Fibroblast of the conjunctiva (primary cell): ENCODE measurements around the gene ABCF3.

Source experiments
- DNase-seq: peaks from one replicate; pipeline ENCODE4 v3.0.0-alpha.2; 2010; ENCODE audit warnings: low read depth

ABCF3 gene

DNA sequence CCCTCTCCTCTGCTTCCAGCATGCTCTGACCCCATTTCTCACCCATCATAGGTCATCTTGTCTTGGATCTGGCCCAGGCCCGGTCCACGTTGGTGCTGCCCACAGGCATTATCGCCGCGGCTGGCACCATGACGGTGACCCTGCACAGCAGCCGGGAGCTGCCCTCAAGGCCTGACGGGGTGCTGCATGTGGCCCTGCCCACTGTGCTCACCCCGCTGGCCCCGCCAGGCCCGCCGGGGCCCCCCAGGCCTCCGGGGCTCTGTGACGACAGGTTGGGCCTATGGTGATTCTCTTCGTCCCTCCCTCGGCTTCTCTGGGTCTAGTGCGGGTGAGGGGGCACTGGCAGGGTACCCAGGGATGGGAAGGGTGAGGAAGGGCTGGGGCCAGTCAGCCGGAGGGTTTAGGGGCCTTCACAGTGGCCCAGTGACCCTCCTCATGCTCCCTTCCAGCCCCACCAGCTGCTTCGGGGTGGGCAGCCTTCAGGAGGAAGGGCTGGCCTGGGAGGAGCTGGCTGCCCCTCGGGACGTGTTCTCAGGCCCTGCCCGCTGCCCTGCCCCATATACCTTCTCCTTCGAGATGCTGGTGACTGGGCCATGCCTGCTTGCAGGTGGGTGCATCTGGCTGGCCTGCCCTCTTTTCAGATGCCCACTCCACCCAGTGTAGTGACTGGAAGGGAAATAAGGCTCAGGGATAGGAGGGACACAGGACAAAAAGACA lies 47.3 kb downstream of the ABCF3 start:
- DNase-seq = no peak

DNA sequence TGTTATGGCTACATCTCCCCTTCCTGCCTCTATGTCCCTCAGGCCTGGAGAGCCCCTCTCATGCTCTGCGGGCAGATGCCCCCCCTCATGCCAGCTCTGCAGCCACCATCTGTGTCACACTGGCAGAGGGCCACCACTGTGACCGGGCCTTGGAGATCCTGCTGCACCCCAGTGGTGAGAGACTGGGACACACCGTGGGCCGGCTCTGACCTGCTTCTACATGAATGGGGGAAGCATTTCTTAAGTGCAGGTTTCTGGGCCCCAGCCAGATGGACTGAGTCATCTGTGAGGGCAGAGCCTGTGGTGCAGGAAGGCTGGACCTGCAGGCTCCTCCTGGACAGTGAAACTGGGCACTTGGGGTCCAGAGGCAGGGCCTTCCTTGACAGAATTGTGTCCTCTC lies 48.2 kb downstream of the ABCF3 start:
- DNase-seq = peak; percentile 43

DNA sequence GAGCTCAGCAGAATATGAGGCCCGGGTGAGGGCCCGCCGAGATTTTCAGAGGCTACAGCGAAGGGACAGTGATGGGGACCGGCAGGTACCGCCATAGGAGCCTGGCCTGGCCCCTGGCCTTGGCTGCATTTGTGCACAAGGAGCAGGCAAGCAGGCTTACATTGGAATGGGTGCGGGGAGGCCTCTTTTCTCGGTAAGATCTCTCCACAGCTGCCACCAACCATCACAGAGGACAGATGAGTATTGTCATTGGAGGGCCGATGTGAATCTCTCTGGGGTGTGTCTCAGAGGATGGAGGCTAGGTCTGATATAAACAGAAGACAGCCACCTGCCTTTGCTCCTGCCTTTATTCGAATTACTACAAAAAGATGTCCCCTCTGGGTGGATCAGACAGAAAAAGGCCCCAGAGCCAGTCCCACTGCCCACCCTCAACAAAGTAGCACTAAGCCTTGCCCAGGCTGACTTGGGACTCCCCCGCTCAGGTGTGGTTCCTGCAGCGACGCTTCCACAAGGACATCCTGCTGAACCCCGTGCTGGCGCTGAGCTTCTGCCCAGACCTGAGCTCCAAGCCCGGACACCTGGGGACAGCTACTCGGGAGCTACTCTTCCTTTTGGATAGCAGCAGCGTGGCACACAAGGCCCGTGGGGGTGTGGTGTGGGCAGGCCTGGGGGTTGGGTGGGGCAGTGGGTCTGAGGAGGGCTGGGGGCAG lies 48.8 kb downstream of the ABCF3 start:
- no peak for DNase-seq

DNA sequence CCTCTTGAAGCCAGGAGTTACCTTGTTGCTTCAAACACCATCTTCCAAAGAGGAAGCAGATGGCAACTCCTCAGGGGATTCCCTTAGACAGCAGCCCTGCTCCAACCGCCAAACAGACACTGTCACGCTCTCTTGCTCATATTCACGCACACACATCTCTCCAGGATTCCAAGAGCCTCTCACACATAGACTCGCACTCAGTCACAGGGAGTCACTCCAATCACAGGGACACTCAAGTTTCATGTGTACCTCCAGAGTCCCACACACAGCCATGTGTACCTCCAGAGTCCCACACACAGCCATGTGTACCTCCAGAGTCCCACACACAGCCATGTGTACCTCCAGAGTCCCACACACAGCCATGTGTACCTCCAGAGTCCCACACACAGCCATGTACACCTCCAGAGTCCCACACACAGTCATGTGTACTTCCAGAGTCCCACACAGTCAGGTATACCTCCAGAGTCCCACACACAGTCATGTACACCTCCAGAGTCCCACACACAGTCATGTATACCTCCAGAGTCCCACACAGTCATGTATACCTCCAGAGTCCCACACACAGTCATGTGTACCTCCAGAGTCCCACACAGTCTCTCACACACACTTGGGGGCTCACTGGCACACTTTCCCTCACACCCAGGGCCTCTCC lies 49.5 kb downstream of the ABCF3 start:
- no peak for DNase-seq

DNA sequence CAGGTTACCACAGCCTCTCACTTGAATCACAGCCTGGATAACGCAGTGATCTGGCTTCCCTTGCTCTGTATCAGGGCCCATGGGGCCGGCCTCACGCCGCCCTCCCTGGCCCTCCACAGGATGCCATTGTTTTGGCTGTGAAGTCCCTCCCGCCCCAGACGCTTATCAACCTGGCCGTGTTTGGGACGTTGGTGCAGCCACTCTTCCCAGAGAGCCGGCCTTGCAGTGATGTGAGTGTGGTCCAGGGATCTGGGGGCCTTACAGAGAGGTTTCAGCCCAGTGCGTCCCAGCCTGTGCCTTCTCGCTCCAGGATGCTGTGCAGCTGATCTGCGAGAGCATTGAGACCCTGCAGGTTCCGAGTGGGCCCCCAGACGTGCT lies 50.0 kb downstream of the ABCF3 start:
- no peak for DNase-seq

DNA sequence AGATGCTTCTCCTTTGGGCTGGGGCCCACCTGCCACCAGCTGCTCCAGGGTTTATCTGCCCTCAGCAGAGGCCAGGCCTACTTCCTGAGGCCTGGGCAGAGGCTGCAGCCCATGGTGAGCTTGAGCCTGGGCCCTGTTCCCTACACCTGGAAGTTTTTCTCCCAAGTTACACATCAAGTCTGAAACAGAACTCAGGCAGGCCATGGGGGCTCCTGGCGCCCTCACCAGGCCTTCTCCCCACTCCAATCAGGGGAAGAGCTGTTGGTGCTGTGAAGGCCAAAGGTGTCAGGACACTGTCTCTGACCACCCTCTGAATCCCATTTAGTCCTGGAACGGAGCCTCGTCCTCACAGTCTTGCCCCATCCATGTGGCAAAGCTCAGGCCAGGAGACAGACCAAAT lies 50.6 kb downstream of the ABCF3 start:
- no peak for DNase-seq

DNA sequence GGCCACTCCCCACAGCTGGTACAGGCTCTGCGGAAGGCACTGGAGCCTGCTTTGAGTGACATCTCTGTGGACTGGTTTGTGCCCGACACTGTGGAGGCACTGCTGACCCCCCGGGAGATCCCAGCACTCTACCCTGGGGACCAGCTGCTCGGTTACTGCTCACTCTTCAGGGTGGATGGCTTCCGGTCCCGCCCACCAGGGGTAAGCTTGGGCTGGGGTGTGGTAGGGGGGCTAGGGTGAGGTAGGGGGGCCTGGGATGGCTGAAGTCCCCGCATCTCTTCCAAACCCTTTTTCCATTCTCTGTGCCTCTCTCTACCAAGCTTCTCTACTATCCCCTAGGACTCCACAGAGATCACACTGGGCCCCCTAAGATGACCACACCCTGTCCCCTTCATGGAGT lies 51.2 kb downstream of the ABCF3 start:
- no peak for DNase-seq

DNA sequence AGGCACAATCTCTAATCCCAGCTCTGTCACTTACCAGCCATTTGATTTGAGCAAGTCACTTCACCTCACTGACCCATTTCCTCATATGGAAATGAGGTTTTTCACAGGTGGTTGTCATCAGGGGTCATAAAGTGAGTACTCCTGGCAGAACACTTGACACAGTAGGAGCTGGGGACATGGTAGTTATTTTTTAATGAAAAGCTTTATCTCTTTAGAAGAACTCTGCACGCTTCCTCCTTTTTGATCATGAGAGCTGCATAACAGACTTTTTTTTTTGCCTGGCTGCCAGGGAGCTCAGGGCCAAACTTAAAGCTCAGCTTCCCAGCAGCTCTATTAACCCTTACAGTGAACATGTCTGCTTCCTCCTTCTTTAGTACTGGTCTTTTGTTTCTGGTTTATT lies 51.8 kb downstream of the ABCF3 start:
- no peak for DNase-seq

DNA sequence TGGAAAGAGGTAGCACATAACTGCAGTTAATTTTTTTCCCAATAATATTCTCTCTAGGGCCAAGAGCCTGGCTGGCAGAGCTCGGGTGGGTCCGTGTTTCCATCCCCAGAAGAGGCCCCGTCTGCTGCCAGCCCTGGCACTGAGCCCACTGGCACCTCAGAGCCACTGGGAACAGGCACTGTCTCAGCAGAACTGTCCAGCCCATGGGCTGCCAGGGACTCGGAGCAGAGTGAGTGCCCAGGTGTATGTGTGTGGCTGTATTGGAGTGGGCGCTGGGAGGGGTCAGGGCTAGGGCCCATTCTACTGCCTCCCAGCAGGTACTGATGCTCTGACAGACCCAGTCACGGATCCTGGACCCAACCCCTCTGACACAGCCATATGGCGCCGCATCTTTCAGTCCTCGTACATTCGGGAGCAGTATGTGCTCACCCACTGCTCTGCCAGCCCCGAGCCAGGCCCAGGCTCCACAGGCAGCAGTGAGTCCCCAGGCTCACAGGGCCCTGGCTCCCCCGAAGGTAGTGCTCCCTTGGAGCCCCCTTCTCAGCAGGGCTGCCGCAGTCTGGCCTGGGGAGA lies 52.3 kb downstream of the ABCF3 start:
- no peak for DNase-seq

DNA sequence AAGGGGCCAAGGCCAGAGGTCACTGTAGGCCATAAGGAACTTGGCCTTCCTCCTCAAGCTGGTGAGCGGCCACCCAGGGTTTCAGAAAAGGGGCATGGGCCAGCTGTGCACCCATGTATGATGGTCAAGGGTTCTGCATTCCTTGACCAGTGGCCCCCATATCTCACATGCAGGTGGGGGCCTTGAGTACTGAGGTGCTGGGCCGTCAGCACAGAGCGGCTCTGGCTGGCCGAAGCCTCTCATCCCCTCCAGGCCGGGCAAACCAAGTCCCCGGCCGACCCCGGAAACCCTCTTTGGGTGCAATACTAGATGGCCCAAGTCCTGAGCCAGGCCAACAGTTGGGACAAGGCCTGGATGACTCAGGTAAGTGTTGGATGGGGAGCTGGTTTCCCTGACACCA lies 53.2 kb downstream of the ABCF3 start:
- DNase-seq = no peak

DNA sequence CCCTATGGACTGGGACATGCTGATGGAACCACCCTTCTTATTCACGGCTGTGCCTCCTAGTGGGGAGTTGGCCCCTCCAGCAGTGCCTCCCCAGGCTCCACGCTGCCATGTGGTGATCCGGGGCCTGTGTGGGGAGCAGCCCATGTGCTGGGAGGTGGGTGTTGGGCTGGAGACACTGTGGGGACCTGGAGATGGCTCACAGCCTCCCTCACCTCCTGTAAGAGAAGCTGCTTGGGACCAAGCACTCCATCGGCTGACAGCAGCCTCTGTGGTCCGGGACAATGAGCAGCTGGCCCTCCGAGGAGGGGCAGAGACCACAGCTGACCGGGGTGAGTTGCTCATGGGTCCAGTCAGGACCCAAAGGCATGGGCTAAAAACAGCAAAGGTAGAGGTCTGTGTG lies 53.7 kb downstream of the ABCF3 start:
- no peak for DNase-seq

DNA sequence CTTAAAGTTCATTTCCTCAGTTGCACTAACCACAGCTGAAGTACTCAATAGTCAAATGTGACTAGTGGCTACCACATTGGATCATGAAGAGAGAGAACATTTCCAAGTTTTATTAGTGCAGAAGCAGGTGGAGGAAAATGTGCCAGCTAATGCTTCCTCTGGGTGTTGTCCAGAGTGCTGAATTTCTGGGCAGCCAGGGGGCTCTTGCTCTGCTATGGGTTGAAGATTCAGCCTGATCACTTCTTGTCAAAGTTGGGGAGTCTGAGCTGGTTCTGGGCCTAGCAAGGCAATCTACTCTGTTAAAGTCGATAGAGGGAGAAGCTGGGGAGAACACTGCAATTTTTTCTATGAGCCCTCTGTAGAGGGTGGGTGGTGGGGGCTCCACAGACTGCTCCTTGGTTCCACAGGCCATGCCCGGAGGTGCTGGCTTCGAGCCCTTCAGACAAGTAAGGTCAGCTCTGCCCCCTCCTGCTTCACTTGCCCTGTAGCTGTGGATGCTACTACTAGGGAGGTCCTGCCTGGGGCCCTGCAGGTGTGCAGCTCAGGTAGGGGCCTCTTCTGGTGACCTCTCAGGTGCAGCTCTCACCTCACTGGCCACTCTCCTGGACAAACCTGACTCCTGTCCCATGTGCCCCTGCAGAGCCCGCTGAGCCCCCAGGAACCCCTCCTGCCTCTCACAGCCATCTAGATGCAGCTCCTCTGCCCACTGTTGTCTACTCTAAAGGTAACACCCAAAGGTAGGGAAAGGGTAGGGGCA lies 54.6 kb downstream of the ABCF3 start:
- DNase-seq = no peak

DNA sequence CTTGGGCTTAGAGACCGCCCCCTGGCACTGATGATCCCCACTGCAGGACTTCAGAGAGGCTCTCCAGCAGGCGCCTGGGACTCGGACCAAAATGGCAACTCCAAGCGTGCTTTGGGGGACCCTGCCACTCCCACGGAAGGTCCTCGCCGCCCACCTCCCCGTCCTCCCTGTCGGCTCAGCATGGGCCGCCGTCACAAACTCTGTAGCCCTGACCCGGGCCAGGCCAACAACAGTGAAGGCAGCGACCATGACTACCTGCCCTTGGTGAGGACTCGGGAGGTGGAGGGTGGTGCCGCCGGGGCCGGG lies 55.1 kb downstream of the ABCF3 start:
- DNase-seq = no peak

DNA sequence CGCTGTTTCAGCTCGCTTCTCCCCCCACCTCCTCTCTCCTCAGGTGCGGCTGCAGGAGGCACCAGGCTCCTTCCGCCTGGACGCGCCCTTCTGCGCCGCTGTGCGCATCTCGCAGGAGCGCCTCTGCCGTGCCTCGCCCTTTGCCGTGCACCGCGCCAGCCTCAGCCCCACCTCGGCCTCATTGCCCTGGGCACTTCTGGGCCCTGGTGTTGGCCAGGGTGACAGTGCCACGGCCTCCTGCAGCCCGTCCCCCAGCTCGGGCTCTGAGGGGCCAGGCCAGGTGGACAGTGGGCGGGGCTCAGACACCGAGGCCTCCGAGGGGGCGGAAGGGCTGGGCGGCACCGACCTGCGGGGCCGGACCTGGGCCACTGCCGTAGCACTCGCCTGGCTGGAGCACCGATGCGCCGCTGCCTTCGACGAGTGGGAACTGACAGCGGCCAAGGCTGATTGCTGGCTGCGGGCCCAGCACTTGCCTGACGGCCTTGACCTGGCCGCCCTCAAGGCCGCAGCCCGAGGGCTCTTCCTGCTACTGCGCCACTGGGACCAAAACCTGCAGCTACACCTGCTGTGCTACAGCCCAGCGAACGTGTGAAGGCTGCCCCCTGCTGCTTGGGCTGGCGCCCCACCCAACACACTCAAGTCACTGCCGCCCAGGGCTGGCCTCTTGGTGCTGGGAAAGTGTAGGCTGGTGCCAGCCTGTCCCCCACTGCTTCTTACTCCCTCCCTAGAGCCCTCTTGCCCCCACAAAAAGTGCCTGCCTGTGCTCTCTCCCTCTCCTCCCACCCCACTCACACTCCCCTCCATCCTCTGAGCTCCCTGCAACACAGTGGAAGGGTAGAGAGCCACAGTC lies 55.7 kb downstream of the ABCF3 start:
- no peak for DNase-seq

DNA sequence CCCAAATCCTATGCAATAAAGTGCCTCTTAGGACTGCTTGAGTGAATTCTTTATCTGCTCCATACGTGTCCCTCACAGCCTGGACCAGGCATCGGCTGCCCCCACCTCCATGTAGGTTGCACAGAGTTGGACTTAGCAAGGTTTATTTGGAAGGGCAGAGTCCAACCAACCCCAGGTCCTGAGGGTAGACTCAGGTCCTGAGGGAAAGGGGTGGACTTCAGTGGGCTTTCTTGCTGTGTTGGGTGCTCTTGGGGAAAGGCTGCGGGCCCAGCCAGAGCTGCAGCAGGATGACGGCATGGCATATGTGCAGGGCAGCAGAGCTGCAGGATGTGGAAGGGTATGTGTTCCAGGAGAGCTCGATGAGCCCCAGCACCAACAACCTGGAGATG lies 56.3 kb downstream of the ABCF3 start:
- DNase-seq = no peak
